Fibroblast of lung (primary cell): ENCODE measurements around the gene NFE2L1. TPM values are rescaled to one million over a fixed set of nuclear protein-coding genes. Genes with fewer than 3 reads are reported as not detected.

Experiments
- DNase-seq, 2 donors: peaks; one replicate each; pipeline versions ENCODE4 v3.0.0 to v3.0.0-alpha.2; 2010; ENCODE audit warnings: low read depth in 2 of 2
- H2AFZ ChIP-seq: 2 replicates; pipeline ENCODE4 v1.5.1; 2012; ENCODE audit warnings: low read length, control low read depth, inconsistent platforms
- H3K27ac ChIP-seq: 2 replicates; pipeline ENCODE4 v1.5.1; 2011; ENCODE audit warnings: low read length, control low read depth; ENCODE audit not compliant: insufficient read depth
- H3K27me3 ChIP-seq: 2 replicates; pipeline ENCODE4 v1.5.1; 2011; ENCODE audit warnings: mild to moderate bottlenecking, low read length; ENCODE audit not compliant: control insufficient read depth, insufficient read depth
- H3K36me3 ChIP-seq: 2 replicates; pipeline ENCODE4 v1.5.1; 2011; ENCODE audit warnings: low read length; ENCODE audit not compliant: control insufficient read depth, insufficient read depth
- H3K4me1 ChIP-seq: 2 replicates; pipeline ENCODE4 v1.5.1; 2011; ENCODE audit warnings: low read length; ENCODE audit not compliant: control insufficient read depth, insufficient read depth; ENCODE audit errors: extremely low read depth
- H3K4me2 ChIP-seq: 2 replicates; pipeline ENCODE4 v1.5.1; 2011; ENCODE audit warnings: low read length, control low read depth; ENCODE audit not compliant: insufficient read depth; ENCODE audit errors: extremely low read depth
- H3K4me3 ChIP-seq, 4 experiments: fragments of 200-600 bp in 1 of 4; sonication (generic) in 1 of 4; replicated peaks in 1 of 4; 2 replicates each; pipeline ENCODE4 v1.5.1; 2011 to 2016; ENCODE audit warnings: low read length in 4 of 4, low read depth in 3 of 4, mild to moderate bottlenecking in 3 of 4, control low read depth in 2 of 4, inconsistent platforms in 1 of 4, mixed read lengths in 1 of 4; ENCODE audit not compliant: insufficient read depth in 1 of 4; ENCODE audit errors: control extremely low read depth in 1 of 4
- H3K79me2 ChIP-seq: 2 replicates; pipeline ENCODE4 v1.5.1; 2012; ENCODE audit warnings: mild to moderate bottlenecking, low read length, inconsistent platforms; ENCODE audit not compliant: control insufficient read depth, insufficient read depth
- H3K9ac ChIP-seq: 2 replicates; pipeline ENCODE4 v1.5.1; 2011; ENCODE audit warnings: mild to moderate bottlenecking, low read length, control low read depth; ENCODE audit not compliant: insufficient read depth
- H3K9me3 ChIP-seq: 2 replicates; pipeline ENCODE4 v1.5.1; 2012; ENCODE audit warnings: low read depth, low read length; ENCODE audit not compliant: control insufficient read depth, insufficient read depth
- H4K20me1 ChIP-seq: 2 replicates; pipeline ENCODE4 v1.5.1; 2011; ENCODE audit warnings: low read length; ENCODE audit not compliant: control insufficient read depth, insufficient read depth; ENCODE audit errors: extremely low read depth
- EZH2 ChIP-seq: IDR thresholded peaks from 2 replicates; pipeline ENCODE4 v1.5.1; 2012; ENCODE audit warnings: low read length, control low read depth, mild to moderate bottlenecking; ENCODE audit errors: missing control alignments
- polyA plus RNA-seq, 2 donors: library from polyadenylated mRNA; depleted of rRNA in 1 of 2; stranded (reverse) in 1 of 2; unstranded in 1 of 2; fragments of >200 nt; gene quantifications; 2 replicates each; pipeline ENCODE4 v1.2.1, GENCODE V29; 2011 to 2012; ENCODE audit warnings: missing spikeins in 1 of 2
- total RNA-seq: library from RNA; depleted of rRNA; stranded (reverse); fragments of >200 nt; gene quantifications from 2 replicates; pipeline ENCODE4 v1.2.1, GENCODE V29; 2014
- TF ChIP-seq, protein P1 (sequence below), 2 donors: IDR thresholded peaks in 1 of 2; conservative IDR thresholded peaks in 1 of 2; 1 replicate in 1 of 2; 2 replicates in 1 of 2; pipeline ENCODE4 v1.5.1; 2011 to 2012; ENCODE audit warnings: low read length in 2 of 2, control low read depth in 1 of 2, inconsistent platforms in 1 of 2, low read depth in 1 of 2, mild to moderate bottlenecking in 1 of 2

The NFE2L1 gene
- total and polyA plus RNA-seq, 2 donors (not counting 1 experiment from before 2014, with no cell fraction given): 162 to 200 TPM

GRCh38 chr17:48106802-48107136 is 58.6 kb downstream of the NFE2L1 start:
- H3K79me2 ChIP-seq: peaks cover 34% of the 10 kb centered on the region
- H3K9ac ChIP-seq: peak overlapping the region; percentile 81
- peak overlapping the region; percentile 99 for H2AFZ ChIP-seq
- no peaks in the 10 kb centered on the region for H3K9me3 ChIP-seq
- peak overlapping the region; percentile 70 to 97 (median 88) for H3K4me3 ChIP-seq
- peaks cover 6% of the 10 kb centered on the region for H3K4me1 ChIP-seq
- H4K20me1 ChIP-seq: no peaks in the 10 kb centered on the region
- no peaks in the 10 kb centered on the region for H3K36me3 ChIP-seq
- H3K27me3 ChIP-seq: no peaks in the 10 kb centered on the region
- TF ChIP-seq, protein P1, sequence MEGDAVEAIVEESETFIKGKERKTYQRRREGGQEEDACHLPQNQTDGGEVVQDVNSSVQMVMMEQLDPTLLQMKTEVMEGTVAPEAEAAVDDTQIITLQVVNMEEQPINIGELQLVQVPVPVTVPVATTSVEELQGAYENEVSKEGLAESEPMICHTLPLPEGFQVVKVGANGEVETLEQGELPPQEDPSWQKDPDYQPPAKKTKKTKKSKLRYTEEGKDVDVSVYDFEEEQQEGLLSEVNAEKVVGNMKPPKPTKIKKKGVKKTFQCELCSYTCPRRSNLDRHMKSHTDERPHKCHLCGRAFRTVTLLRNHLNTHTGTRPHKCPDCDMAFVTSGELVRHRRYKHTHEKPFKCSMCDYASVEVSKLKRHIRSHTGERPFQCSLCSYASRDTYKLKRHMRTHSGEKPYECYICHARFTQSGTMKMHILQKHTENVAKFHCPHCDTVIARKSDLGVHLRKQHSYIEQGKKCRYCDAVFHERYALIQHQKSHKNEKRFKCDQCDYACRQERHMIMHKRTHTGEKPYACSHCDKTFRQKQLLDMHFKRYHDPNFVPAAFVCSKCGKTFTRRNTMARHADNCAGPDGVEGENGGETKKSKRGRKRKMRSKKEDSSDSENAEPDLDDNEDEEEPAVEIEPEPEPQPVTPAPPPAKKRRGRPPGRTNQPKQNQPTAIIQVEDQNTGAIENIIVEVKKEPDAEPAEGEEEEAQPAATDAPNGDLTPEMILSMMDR (conservative IDR thresholded peaks at IDR 0.05 in 1 of 2, IDR thresholded peaks at IDR 0.05 in 1 of 2; ENCODE audit: low read depth in 1 of 2, low read length in 2 of 2): no peak
- TF ChIP-seq EZH2: no peak
- H3K27ac ChIP-seq: peak overlapping the region; percentile 62
- H3K4me2 ChIP-seq: peak overlapping the region; percentile 79
- DNase-seq: no peak

- no peak for TF ChIP-seq EZH2
- TF ChIP-seq, protein P1 (conservative IDR thresholded peaks at IDR 0.05 in 1 of 2, IDR thresholded peaks at IDR 0.05 in 1 of 2; ENCODE audit: low read depth in 1 of 2, low read length in 2 of 2): peak in 1 of 2 donors; percentile 8
- H4K20me1 ChIP-seq: no peaks in the 10 kb centered on the region
- H2AFZ ChIP-seq: peak within 1 kb of the TSS; percentile 99
- H3K4me2 ChIP-seq: peak within 1 kb of the TSS; percentile 99
- H3K4me3 ChIP-seq: peak within 1 kb of the TSS; percentile 70 to 97 (median 88)
- H3K4me1 ChIP-seq: peaks cover 6% of the 10 kb centered on the region
- H3K9ac ChIP-seq: peak within 1 kb of the TSS; percentile 81
- peaks cover 37% of the 10 kb centered on the region for H3K79me2 ChIP-seq
- no peaks in the 10 kb centered on the region for H3K9me3 ChIP-seq
- no peaks in the 10 kb centered on the region for H3K27me3 ChIP-seq
- H3K36me3 ChIP-seq: no peaks in the 10 kb centered on the region
- H3K27ac ChIP-seq: peak within 1 kb of the TSS; percentile 62
- DNase-seq: peak; percentile 74 to 86
These were observed 59.2 kb downstream of the NFE2L1 start, which contains the start of gene SNX11 for GRCh38 chr17:48107137-48108055. Gene SNX11, plus strand, starts transcription at chr17:48107766. Its CDS starts 4,278 bp downstream, at chr17:48112044.

DNA sequence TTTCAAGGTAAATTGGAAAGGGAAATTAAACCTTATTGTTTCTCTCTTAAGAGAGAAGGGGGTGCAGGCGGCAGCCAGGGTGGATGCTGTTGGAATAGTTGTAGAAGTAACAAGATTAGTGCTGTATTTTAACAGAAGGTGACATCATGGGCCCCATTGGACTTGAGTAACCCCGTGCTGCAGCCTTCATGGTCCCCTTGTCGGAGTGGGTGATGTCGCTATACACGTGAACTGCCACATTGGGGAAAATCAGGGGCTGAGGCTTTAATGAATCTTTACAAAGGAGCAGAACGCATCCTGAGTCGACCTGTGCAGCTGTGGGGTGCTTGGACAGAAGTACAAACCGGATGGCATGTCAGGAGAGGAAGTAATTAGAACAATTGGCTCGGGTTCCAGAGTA is 62.6 kb downstream of the NFE2L1 start:
- H3K79me2 ChIP-seq: peaks cover 38% of the 10 kb centered on the region
- H3K4me1 ChIP-seq: peaks cover 6% of the 10 kb centered on the region
- DNase-seq: no peak
- TF ChIP-seq, protein P1 (conservative IDR thresholded peaks at IDR 0.05 in 1 of 2, IDR thresholded peaks at IDR 0.05 in 1 of 2; ENCODE audit: low read depth in 1 of 2, low read length in 2 of 2): no peak
- no peak for TF ChIP-seq EZH2
- H3K9ac ChIP-seq: no peak overlapping the region
- H3K4me2 ChIP-seq: no peak overlapping the region
- H3K27me3 ChIP-seq: no peaks in the 10 kb centered on the region
- peaks cover 2% of the 10 kb centered on the region for H3K36me3 ChIP-seq
- no peak overlapping the region for H3K27ac ChIP-seq
- no peak overlapping the region for H3K4me3 ChIP-seq
- no peaks in the 10 kb centered on the region for H4K20me1 ChIP-seq
- H2AFZ ChIP-seq: no peak overlapping the region
- H3K9me3 ChIP-seq: no peaks in the 10 kb centered on the region
